ENCODE measurements around the gene NUAK2. TPM values are rescaled to one million over a fixed set of nuclear protein-coding genes. Genes with fewer than 3 reads are reported as not detected.

Gene NUAK2
- total RNA-seq, 1 donor from 2014 or later: 3.3 TPM

DNA sequence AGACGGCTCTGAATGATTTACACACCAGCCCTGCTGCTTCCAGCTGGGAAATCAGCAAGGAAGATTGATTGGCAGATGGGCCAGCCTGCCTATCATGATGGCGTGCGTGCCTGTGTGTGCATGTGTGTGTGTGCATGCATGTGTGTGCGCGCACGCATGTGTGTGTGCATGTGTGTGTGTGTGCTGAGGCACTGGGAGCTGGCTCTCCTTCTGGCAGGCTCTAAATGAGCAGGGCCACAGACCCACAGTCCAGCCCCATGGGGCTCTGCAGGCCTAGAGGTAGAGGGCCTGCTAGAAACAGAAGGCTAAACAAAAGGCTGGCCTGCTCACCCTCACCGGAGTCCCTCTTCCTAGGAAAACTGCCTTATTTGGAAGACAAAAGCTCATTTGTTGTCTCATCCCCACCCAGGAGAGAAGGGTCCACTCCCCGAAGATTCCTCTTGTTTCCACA is 29.2 kb upstream of the NUAK2 start:
- Mint-ChIP-seq H3K27me3 (ENCODE audit: low read depth) (peaks cover 2% of the 10 kb centered on the region), H3K9me3 (ENCODE audit: low read depth) (no peaks in the 10 kb centered on the region), H3K4me3 (ENCODE audit: unreplicated experiment) (no peak overlapping the region), H3K4me1 (ENCODE audit: low read depth) (peaks cover 18% of the 10 kb centered on the region), H3K36me3 (ENCODE audit: low read depth) (no peaks in the 10 kb centered on the region), H3K27ac (ENCODE audit: unreplicated experiment) (no peak overlapping the region)
- TF ChIP-seq CTCF (IDR thresholded peaks at IDR 0.05): no peak
- no peak for DNase-seq (ENCODE audit: low spot score)

DNA sequence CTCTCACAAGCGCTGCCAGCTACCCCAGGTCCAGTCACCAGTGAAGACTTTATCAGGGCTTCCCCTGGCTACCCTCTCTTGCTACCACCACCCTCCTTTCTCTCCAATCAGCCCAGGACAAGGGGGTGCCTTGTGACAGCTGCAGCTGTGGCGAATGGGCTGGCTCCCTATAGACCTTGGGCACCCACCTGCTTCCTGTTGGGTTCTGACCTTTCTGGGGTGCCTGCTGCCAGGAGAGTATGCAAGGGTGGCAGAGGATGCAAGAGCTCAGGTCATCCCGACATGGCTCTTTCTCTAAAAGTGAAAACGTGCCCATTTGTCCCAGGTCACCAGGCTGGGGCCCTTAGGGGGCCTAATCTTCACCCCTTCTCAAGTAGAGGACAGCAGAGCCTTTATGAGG is 28.6 kb upstream of the NUAK2 start:
- Mint-ChIP-seq H3K36me3 (ENCODE audit: low read depth) (no peaks in the 10 kb centered on the region), H3K27me3 (ENCODE audit: low read depth) (peaks cover 2% of the 10 kb centered on the region), H3K4me1 (ENCODE audit: low read depth) (peaks cover 16% of the 10 kb centered on the region), H3K4me3 (ENCODE audit: unreplicated experiment) (no peak overlapping the region), H3K9me3 (ENCODE audit: low read depth) (no peaks in the 10 kb centered on the region), H3K27ac (ENCODE audit: unreplicated experiment) (no peak overlapping the region)
- no peak for TF ChIP-seq CTCF (IDR thresholded peaks at IDR 0.05)
- no peak for DNase-seq (ENCODE audit: low spot score)

DNA sequence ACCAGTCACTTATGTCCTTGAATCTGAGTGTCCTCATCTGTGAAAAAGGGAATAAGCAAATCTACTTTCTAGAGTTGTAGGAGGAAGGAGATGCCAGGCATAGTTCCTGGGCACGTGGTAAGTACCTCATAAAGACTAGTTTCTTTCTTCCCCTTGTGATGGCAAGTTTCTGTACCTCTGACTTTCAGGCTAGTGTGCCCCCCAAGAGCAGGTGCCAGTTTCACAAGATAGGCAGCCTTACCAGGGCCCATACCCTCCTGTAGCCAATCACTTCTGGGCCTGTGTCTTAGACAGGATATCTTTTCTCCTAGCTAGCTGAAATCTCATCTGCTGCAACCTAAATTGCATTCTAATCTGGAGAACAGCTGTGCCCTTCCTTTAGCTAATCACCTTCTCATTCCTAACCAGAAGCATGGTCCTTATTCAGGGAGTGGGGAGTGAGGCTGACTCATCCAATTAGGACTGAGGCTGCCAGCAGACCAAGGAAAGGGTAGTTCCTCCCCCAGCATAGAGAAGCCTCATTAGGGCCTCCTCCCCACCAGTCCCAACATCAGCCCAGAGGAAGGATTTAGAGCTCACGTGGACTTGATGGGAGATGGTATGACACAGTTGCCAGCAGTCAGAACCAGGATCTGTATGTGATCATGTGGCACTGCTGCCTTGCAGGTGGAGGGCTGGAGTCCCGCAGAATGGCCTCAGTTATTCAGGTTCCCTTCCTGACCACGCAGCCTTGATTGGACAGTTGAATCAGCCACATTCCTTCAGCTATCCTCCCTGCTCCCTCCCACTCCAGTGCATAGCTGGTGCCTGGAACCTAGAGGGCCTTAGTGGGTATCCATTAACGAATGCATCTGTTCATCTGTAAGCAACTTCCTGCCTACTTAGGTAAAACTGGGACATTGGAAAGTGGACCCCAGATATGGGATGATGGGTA is 27.3 kb upstream of the NUAK2 start:
- H3K4me3 Mint-ChIP-seq (ENCODE audit: unreplicated experiment): no peak overlapping the region
- H3K27ac Mint-ChIP-seq (ENCODE audit: unreplicated experiment): no peak overlapping the region
- H3K4me1 Mint-ChIP-seq (ENCODE audit: low read depth): peaks cover 17% of the 10 kb centered on the region
- no peaks in the 10 kb centered on the region for H3K36me3 Mint-ChIP-seq (ENCODE audit: low read depth)
- H3K27me3 Mint-ChIP-seq (ENCODE audit: low read depth): peaks cover 10% of the 10 kb centered on the region
- no peak for TF ChIP-seq CTCF (IDR thresholded peaks at IDR 0.05)
- H3K9me3 Mint-ChIP-seq (ENCODE audit: low read depth): no peaks in the 10 kb centered on the region
- DNase-seq (ENCODE audit: low spot score): no peak

- DNase-seq (ENCODE audit: low spot score): no peak
- H3K4me1 Mint-ChIP-seq (ENCODE audit: low read depth): peaks cover 12% of the 10 kb centered on the region
- H3K9me3 Mint-ChIP-seq (ENCODE audit: low read depth): no peaks in the 10 kb centered on the region
- peaks cover 10% of the 10 kb centered on the region for H3K27me3 Mint-ChIP-seq (ENCODE audit: low read depth)
- H3K36me3 Mint-ChIP-seq (ENCODE audit: low read depth): no peaks in the 10 kb centered on the region
- TF ChIP-seq CTCF (IDR thresholded peaks at IDR 0.05): no peak
- H3K27ac Mint-ChIP-seq (ENCODE audit: unreplicated experiment): no peak overlapping the region
- H3K4me3 Mint-ChIP-seq (ENCODE audit: unreplicated experiment): no peak overlapping the region
Measured at GRCh38 chr1:205346956-205347574, 25.5 kb upstream of the NUAK2 start.

DNA sequence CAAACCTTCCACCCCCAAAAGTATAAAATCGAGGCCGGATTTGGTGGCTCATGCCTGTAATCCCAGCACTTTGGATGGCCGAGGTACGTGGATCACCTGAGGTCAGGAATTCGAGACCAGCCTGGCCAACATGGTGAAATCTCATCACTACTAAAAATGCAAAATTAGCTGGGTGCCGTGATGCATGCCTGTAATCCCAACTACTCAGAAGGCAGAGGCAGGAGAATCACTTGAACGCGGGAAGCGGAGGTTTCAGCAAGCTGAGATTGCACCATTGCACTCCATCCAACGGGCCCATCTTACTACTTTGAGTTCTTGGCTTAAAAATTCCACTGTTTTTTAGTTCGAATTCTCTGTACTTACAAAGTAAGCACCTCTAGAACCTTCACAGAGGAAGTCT is 24.2 kb upstream of the NUAK2 start:
- Mint-ChIP-seq H3K4me3 (ENCODE audit: unreplicated experiment) (no peak overlapping the region), H3K27ac (ENCODE audit: unreplicated experiment) (no peak overlapping the region), H3K27me3 (ENCODE audit: low read depth) (peaks cover 10% of the 10 kb centered on the region), H3K9me3 (ENCODE audit: low read depth) (no peaks in the 10 kb centered on the region), H3K36me3 (ENCODE audit: low read depth) (no peaks in the 10 kb centered on the region), H3K4me1 (ENCODE audit: low read depth) (peaks cover 11% of the 10 kb centered on the region)
- no peak for TF ChIP-seq CTCF (IDR thresholded peaks at IDR 0.05)
- no peak for DNase-seq (ENCODE audit: low spot score)

Measured in chondrocyte (in vitro differentiated cells).